ENCODE results near the gene BABAM2.

Gene BABAM2

GRCh38 chr2:28269019-28269784, 378.7 kb downstream of the BABAM2 start:
- DNase-seq = peak; percentile 47

- no peak for DNase-seq
These were observed 380.1 kb downstream of the BABAM2 start for GRCh38 chr2:28270456-28271152.

- DNase-seq = no peak
These were observed 380.8 kb downstream of the BABAM2 start for GRCh38 chr2:28271231-28271918.

- DNase-seq = peak; percentile 61
These were observed 381.4 kb downstream of the BABAM2 start for GRCh38 chr2:28271919-28272250.

GRCh38 chr2:28273751-28274150, 383.2 kb downstream of the BABAM2 start:
- DNase-seq = no peak

- DNase-seq = peak; percentile 97
These were observed 384.6 kb downstream of the BABAM2 start for GRCh38 chr2:28274911-28275685.

GRCh38 chr2:28276076-28276618, 385.6 kb downstream of the BABAM2 start:
- DNase-seq = peak; percentile 99

GRCh38 chr2:28276807-28277206, 386.3 kb downstream of the BABAM2 start:
- no peak for DNase-seq

GRCh38 chr2:28277466-28277865, 386.9 kb downstream of the BABAM2 start:
- DNase-seq = no peak

- DNase-seq = no peak
These were observed 388.8 kb downstream of the BABAM2 start for GRCh38 chr2:28279371-28279770.

- DNase-seq = no peak
These were observed 390.1 kb downstream of the BABAM2 start for GRCh38 chr2:28280619-28281018.

- DNase-seq = no peak
These were observed 391.2 kb downstream of the BABAM2 start for GRCh38 chr2:28281739-28282138.

GRCh38 chr2:28282248-28282647, 391.7 kb downstream of the BABAM2 start:
- no peak for DNase-seq

- no peak for DNase-seq
These were observed 392.5 kb downstream of the BABAM2 start for GRCh38 chr2:28282861-28283646.

- DNase-seq = no peak
These were observed 393.3 kb downstream of the BABAM2 start for GRCh38 chr2:28283861-28284260.

GRCh38 chr2:28286678-28287077, 396.1 kb downstream of the BABAM2 start:
- peak; percentile 75 for DNase-seq

GRCh38 chr2:28287256-28287915, 396.9 kb downstream of the BABAM2 start:
- DNase-seq = peak; percentile 65

GRCh38 chr2:28288620-28289019, 398.1 kb downstream of the BABAM2 start:
- no peak for DNase-seq

- DNase-seq = peak; percentile 87
These were observed 401.4 kb downstream of the BABAM2 start for GRCh38 chr2:28291811-28292440.

GRCh38 chr2:28292491-28292890, 402.0 kb downstream of the BABAM2 start:
- DNase-seq = peak; percentile 85

GRCh38 chr2:28293416-28293815, 402.9 kb downstream of the BABAM2 start:
- peak; percentile 55 for DNase-seq
